H1 (cell line): ENCODE measurements around the gene CPNE8. TPM values are rescaled to one million over a fixed set of nuclear protein-coding genes. Genes with fewer than 3 reads are reported as not detected.

ENCODE experiments used
- NRF1 ChIP-seq: IDR thresholded peaks from 2 replicates; pipeline ENCODE4 v1.6.1; 2011; ENCODE audit warnings: mild to moderate bottlenecking, low read depth, low read length, improper control_type of control experiment
- POU5F1 ChIP-seq: IDR thresholded peaks from 2 replicates; pipeline ENCODE4 v1.6.1; 2011; ENCODE audit warnings: low read depth, mild to moderate bottlenecking, low read length, moderate library complexity
- RNF2 ChIP-seq: fragments of 200-900, 300-1000 bp; sonication (generic); IDR thresholded peaks from 2 replicates; pipeline ENCODE4 v1.7.1; 2016; ENCODE audit warnings: borderline replicate concordance, low read depth, mild to moderate bottlenecking, antibody characterized with exemption, low read length; ENCODE audit not compliant: poor library complexity, severe bottlenecking; ENCODE audit errors: missing control alignments
- TCF12 ChIP-seq: IDR thresholded peaks from 2 replicates; pipeline ENCODE4 v1.6.1; 2011; ENCODE audit warnings: low read depth, mild to moderate bottlenecking, low read length
- polyA plus RNA-seq, 7 experiments: library from polyadenylated mRNA; depleted of rRNA in 3 of 7; stranded (reverse) in 5 of 7; unstranded in 2 of 7; fragments of >200 nt in 5 of 7; fragments of 200-250 nt in 2 of 7; gene quantifications; 1 replicate in 5 of 7; 2 replicates in 1 of 7; 4 replicates in 1 of 7; pipeline versions ENCODE4 v1.2.1 to v1.2.3, GENCODE V29; 2011 to 2013; ENCODE audit warnings: missing spikeins in 2 of 7, mixed read lengths in 2 of 7
- total RNA-seq: library from RNA; stranded (reverse); fragmentation: NEBNext Ultra II Directional; extraction: Animal tissue kit (Norgen Biotek cat#: 25700); gene quantifications from 2 replicates; pipeline ENCODE4 v1.2.1, GENCODE V29; 2021

Gene CPNE8
- total and polyA plus RNA-seq, 2 of the 8 experiments (the other 6 are each of a cell fraction or from before 2014, with no cell fraction given): 2.5 to 6.8 TPM

GRCh38 chr12:38811814-38812356, 93.5 kb downstream of the CPNE8 start (continued):
- TF ChIP-seq NRF1: no peak
- TF ChIP-seq TCF12: no peak
- no peak for TF ChIP-seq RNF2
- no peak for TF ChIP-seq POU5F1
